Glomerular visceral epithelial cell (primary cell): Measurements from ENCODE around the gene MCF2L2.
"Not testable (repeated sequence)": the region's sequence is repeated elsewhere in the genome, so short reads cannot be mapped to it uniquely, and the experiment has no call there.

Source experiments
- DNase-seq: peaks from one replicate; pipeline ENCODE4 v3.0.0-alpha.2; 2016; ENCODE audit errors: extremely low spot score

MCF2L2 gene

GRCh38 chr3:183178512-183178832 is 249.9 kb downstream of the MCF2L2 start:
- DNase-seq = no peak

- no peak for DNase-seq
These were observed 256.3 kb downstream of the MCF2L2 start for GRCh38 chr3:183172051-183172639.

GRCh38 chr3:183167975-183168374 is 260.4 kb downstream of the MCF2L2 start:
- not testable (repeated sequence) for DNase-seq

GRCh38 chr3:183163563-183163962 is 264.9 kb downstream of the MCF2L2 start:
- no peak for DNase-seq

- no peak for DNase-seq
These were observed 266.7 kb downstream of the MCF2L2 start for GRCh38 chr3:183161552-183162336.

GRCh38 chr3:183160616-183161015 is 267.8 kb downstream of the MCF2L2 start:
- no peak for DNase-seq

- no peak for DNase-seq
These were observed 269.1 kb downstream of the MCF2L2 start for GRCh38 chr3:183159333-183159732.

GRCh38 chr3:183158551-183159006 is 269.8 kb downstream of the MCF2L2 start:
- peak; percentile 55 for DNase-seq

- no peak for DNase-seq
These were observed 270.3 kb downstream of the MCF2L2 start for GRCh38 chr3:183158113-183158512.

GRCh38 chr3:183156266-183156665 is 272.2 kb downstream of the MCF2L2 start:
- no peak for DNase-seq

- DNase-seq = no peak
These were observed 272.9 kb downstream of the MCF2L2 start for GRCh38 chr3:183155499-183155898.

- no peak for DNase-seq
These were observed 275.0 kb downstream of the MCF2L2 start for GRCh38 chr3:183153210-183153950.

GRCh38 chr3:183151821-183152351 is 276.5 kb downstream of the MCF2L2 start:
- no peak for DNase-seq

- DNase-seq = no peak
These were observed 277.3 kb downstream of the MCF2L2 start for GRCh38 chr3:183151086-183151485.

- DNase-seq = no peak
These were observed 278.3 kb downstream of the MCF2L2 start for GRCh38 chr3:183149915-183150750.

- DNase-seq = peak; percentile 49
These were observed 280.4 kb downstream of the MCF2L2 start for GRCh38 chr3:183148056-183148455.

- no peak for DNase-seq
These were observed 284.1 kb downstream of the MCF2L2 start for GRCh38 chr3:183144363-183144762.

- DNase-seq = no peak
These were observed 286.2 kb downstream of the MCF2L2 start for GRCh38 chr3:183142199-183142598.

GRCh38 chr3:183134844-183135243 is 293.6 kb downstream of the MCF2L2 start:
- no peak for DNase-seq

- DNase-seq = no peak
These were observed 296.0 kb downstream of the MCF2L2 start for GRCh38 chr3:183132409-183132808.

GRCh38 chr3:183131735-183132134 is 296.7 kb downstream of the MCF2L2 start:
- no peak for DNase-seq
